OCI-LY7 (cell line): ENCODE results near the gene EYA2. TPM values are rescaled to one million over a fixed set of nuclear protein-coding genes. Genes with fewer than 3 reads are reported as not detected.

Source experiments
- BruUV-seq: library from RNA; stranded (reverse); fragments of 400-500 nt; replicated peaks from 2 replicates; lab custom pipeline; 2021; lab: Mats Ljungman, UMichigan
- CTCF ChIA-PET: fragments of 300-600 bp; sonication (Branson Sonifier 250); formaldehyde crosslinking; loops from one replicate; lab custom pipeline; 2022; ENCODE audit warnings: antibody characterized with exemption; ENCODE audit not compliant: unreplicated experiment; lab: Charles Lee
- POLR2A ChIA-PET: fragments of 300-600 bp; sonication (Branson Sonifier 250); formaldehyde crosslinking; loops from one replicate; lab custom pipeline; 2022; ENCODE audit warnings: antibody characterized with exemption; lab: Charles Lee
- DNase-seq: peaks from one replicate; pipeline ENCODE4 v3.0.0-alpha.2; 2015; ENCODE audit warnings: low spot score
- H2AFZ ChIP-seq: fragments of 200-600 bp; sonication (generic), shearing (Covaris generic); 2 replicates; pipeline ENCODE4 v1.6.1; 2014; ENCODE audit warnings: mild to moderate bottlenecking, antibody characterized with exemption, low read length, moderate library complexity
- H3K27ac ChIP-seq: fragments of 200-600 bp; sonication (generic); 2 replicates; pipeline ENCODE4 v1.5.1; 2014; ENCODE audit warnings: mixed run types, low read depth, mild to moderate bottlenecking, moderate library complexity, low read length, inconsistent platforms; ENCODE audit not compliant: poor library complexity, severe bottlenecking
- H3K36me3 ChIP-seq: fragments of 200-600 bp; sonication (generic); 2 replicates; pipeline ENCODE4 v1.6.1; 2014; ENCODE audit warnings: mild to moderate bottlenecking, antibody characterized with exemption, low read length, moderate library complexity, mixed read lengths; ENCODE audit not compliant: insufficient read depth
- H3K4me1 ChIP-seq: fragments of 200-600 bp; sonication (generic); 2 replicates; pipeline ENCODE4 v1.5.1; 2014; ENCODE audit warnings: mild to moderate bottlenecking, low read length; ENCODE audit not compliant: insufficient read depth, poor library complexity, severe bottlenecking
- H3K4me2 ChIP-seq: fragments of 200-600 bp; sonication (generic); 2 replicates; pipeline ENCODE4 v1.6.1; 2014; ENCODE audit warnings: mild to moderate bottlenecking, low read length
- H3K4me3 ChIP-seq: fragments of 200-600 bp; sonication (generic); 2 replicates; pipeline ENCODE4 v1.5.1; 2014; ENCODE audit warnings: mild to moderate bottlenecking, low read depth, low read length; ENCODE audit not compliant: poor library complexity, severe bottlenecking
- H3K79me2 ChIP-seq: fragments of 200-600 bp; sonication (generic); 2 replicates; pipeline ENCODE4 v1.6.1; 2016; ENCODE audit warnings: low read depth, mild to moderate bottlenecking, low read length, moderate library complexity, mixed read lengths; ENCODE audit not compliant: insufficient read depth
- H3K9me2 ChIP-seq: fragments of 200-600 bp; sonication (generic); 2 replicates; pipeline ENCODE4 v1.6.1; 2016; ENCODE audit warnings: mild to moderate bottlenecking, low read length, mixed read lengths; ENCODE audit not compliant: insufficient read depth
- H3K9me3 ChIP-seq: fragments of 200-600 bp; sonication (generic); 2 replicates; pipeline ENCODE4 v1.6.1; 2014; ENCODE audit warnings: mild to moderate bottlenecking, mixed run types, low read length, mixed read lengths
- H4K20me1 ChIP-seq: fragments of 200-600 bp; sonication (generic); 2 replicates; pipeline ENCODE4 v1.6.1; 2014; ENCODE audit warnings: mild to moderate bottlenecking, antibody characterized with exemption, low read length, moderate library complexity, mixed read lengths; ENCODE audit not compliant: insufficient read depth
- EZH2phosphoT487 ChIP-seq: fragments of 200-600 bp; sonication (generic); IDR thresholded peaks from 2 replicates; pipeline ENCODE4 v1.6.1; 2018; ENCODE audit warnings: low read depth, borderline replicate concordance, mild to moderate bottlenecking, mixed run types, antibody characterized with exemption, low read length, moderate library complexity, mixed read lengths
- intact Hi-C: fragments of 100-400 bp; cut with micrococcal nuclease; formaldehyde crosslinking; loops from one replicate; pipeline ENCODE4 v1.10.0; 2022; ENCODE audit not compliant: unreplicated experiment
- total RNA-seq, 2 experiments: library from RNA; depleted of rRNA in 1 of 2; stranded (reverse); fragments of >200 nt in 1 of 2; shearing (Covaris generic) in 1 of 2; gene quantifications; 2 replicates each; pipeline ENCODE4 v1.2.3, GENCODE V29; 2014 to 2022
- TF ChIP-seq, protein P1 (sequence below): fragments of 200-600 bp; sonication (generic); conservative IDR thresholded peaks from 2 replicates; pipeline ENCODE4 v1.5.1; 2014; ENCODE audit warnings: mild to moderate bottlenecking, antibody characterized with exemption, low read length, moderate library complexity, mixed read lengths

The EYA2 gene
- total RNA-seq, 2 experiments from 2014 or later = not detected

DNA sequence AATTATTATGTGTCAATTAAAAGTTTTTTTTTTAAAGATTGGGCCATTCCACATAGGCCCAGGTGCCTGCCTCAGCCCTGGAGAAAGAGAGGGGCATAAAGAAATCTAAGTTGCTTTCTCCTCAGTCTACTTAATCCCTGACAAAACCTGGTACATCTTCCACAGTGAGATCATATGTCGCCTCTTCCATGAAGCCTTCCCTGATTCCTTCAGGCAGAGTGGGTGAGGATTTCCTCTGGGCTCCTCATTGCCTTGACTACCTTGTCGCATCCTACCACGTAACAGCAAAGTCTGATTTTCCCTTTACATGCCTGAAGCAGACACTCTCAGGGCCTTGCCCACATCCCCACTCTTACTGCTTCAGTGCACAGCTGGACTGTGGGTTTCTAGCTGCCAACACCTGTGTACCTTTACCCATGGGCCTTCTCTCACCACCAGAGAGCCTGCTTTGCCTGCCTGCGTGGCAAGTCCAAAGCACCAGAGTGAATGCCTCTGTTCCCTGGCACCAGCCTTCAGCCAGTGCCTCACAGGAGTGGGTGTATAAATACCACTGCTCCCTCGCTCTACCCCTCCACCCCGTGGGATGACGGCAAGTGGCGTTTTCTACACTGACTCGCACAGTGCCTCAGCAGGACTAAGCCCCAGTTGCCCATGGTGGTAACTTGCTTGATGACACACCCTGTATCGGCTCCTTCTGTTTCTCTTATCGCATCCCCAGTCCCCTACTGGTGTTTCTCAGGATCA, 68.0 kb downstream of the EYA2 start:
- TF ChIP-seq, protein P1, sequence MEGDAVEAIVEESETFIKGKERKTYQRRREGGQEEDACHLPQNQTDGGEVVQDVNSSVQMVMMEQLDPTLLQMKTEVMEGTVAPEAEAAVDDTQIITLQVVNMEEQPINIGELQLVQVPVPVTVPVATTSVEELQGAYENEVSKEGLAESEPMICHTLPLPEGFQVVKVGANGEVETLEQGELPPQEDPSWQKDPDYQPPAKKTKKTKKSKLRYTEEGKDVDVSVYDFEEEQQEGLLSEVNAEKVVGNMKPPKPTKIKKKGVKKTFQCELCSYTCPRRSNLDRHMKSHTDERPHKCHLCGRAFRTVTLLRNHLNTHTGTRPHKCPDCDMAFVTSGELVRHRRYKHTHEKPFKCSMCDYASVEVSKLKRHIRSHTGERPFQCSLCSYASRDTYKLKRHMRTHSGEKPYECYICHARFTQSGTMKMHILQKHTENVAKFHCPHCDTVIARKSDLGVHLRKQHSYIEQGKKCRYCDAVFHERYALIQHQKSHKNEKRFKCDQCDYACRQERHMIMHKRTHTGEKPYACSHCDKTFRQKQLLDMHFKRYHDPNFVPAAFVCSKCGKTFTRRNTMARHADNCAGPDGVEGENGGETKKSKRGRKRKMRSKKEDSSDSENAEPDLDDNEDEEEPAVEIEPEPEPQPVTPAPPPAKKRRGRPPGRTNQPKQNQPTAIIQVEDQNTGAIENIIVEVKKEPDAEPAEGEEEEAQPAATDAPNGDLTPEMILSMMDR = no peak
- no peak for TF ChIP-seq EZH2phosphoT487
- ChIA-PET POLR2A (no interaction called here), CTCF (no interaction called here)
- Histone ChIP-seq H3K4me2 (no peak overlapping the region), H3K9me3 (no peaks in the 10 kb centered on the region), H2AFZ (peak overlapping the region; percentile 31; the same call in 1 of the 2 replicates), H4K20me1 (no peaks in the 10 kb centered on the region), H3K9me2 (no peaks in the 10 kb centered on the region), H3K79me2 (no peaks in the 10 kb centered on the region), H3K4me1 (peaks cover 30% of the 10 kb centered on the region), H3K36me3 (no peaks in the 10 kb centered on the region), H3K27ac (no peak overlapping the region), H3K4me3 (no peak overlapping the region)
- DNase-seq = peak; percentile 39
- no TSS peak for BruUV-seq
- intact Hi-C loops = no loop called here

DNA sequence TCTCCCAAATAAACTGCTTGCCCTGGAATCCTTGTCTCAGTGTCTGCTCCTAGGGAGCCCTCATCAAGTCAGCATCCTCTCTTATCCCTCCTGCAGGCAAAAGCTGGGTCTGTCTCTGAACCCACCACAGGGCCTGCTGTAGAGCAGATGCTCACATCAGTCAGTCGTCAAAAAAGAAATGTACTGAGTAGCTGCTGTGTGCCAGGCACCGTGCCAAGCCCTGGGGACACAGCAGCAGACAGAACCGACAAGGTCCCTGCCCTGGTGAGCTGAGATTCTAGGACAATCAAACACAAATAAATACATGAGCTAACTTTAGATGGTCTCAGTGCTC, 68.5 kb downstream of the EYA2 start:
- Histone ChIP-seq H3K4me3 (no peak overlapping the region), H3K4me2 (no peak overlapping the region), H3K79me2 (no peaks in the 10 kb centered on the region), H3K27ac (no peak overlapping the region), H3K4me1 (peaks cover 30% of the 10 kb centered on the region), H4K20me1 (no peaks in the 10 kb centered on the region), H3K36me3 (no peaks in the 10 kb centered on the region), H3K9me2 (no peaks in the 10 kb centered on the region), H3K9me3 (no peaks in the 10 kb centered on the region), H2AFZ (peak overlapping the region; percentile 31; the same call in 1 of the 2 replicates)
- ChIA-PET CTCF (no interaction called here), POLR2A (no interaction called here)
- intact Hi-C loops = no loop called here
- DNase-seq = no peak
- no peak for TF ChIP-seq EZH2phosphoT487
- TF ChIP-seq, protein P1 = no peak
- no TSS peak for BruUV-seq
